Measurements from ENCODE around the gene AACS. TPM values are rescaled to one million over a fixed set of nuclear protein-coding genes. Genes with fewer than 3 reads are reported as not detected.
"Not testable (repeated sequence)": the region's sequence is repeated elsewhere in the genome, so short reads cannot be mapped to it uniquely, and the experiment has no call there.

AACS gene
- total and polyA plus RNA-seq, 2 donors (not counting 1 experiment from before 2014, with no cell fraction given): 6.1 to 20.8 TPM

DNA sequence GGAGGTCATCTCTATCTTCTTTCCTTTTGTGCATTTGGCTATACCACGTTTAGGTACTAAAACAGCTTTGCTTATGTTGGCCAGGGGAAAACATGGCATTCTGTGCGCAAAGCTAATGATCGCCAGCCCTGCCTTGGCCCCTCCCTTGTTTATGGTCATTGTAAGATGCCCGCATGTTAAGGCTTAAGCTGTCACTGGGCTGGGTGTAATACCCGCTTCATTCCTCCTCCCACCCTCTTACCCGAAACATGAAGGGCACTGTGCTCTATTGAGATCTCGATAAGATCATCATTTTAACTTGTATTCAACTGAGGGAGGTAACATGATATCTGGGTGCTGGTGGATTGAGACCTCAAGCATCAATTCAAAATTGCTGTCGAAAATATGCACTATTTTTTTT lies 37.1 kb upstream of the AACS start:
- POLR2A ChIA-PET: no interaction called here
- Histone ChIP-seq H3K9me3 (ENCODE audit: control extremely low read depth in 1 of 3, control insufficient read depth in 2 of 3, insufficient read depth in 1 of 3, low read length in 2 of 3) (peaks cover 0 to 5% (median 2%) of the 10 kb centered on the region in 3 donors), H3K27ac (ENCODE audit: low read length in 2 of 2) (no peak overlapping the region), H3K4me1 (ENCODE audit: control insufficient read depth in 2 of 2, insufficient read depth in 2 of 2, low read length in 2 of 2) (no peaks in the 10 kb centered on the region), H3K4me3 (ENCODE audit: control extremely low read depth in 1 of 5, extremely low read depth in 1 of 5, insufficient read depth in 1 of 5, low read depth in 2 of 5, low read length in 4 of 5) (no peak overlapping the region), H4K20me1 (ENCODE audit: control insufficient read depth, insufficient read depth, low read length, poor library complexity, severe bottlenecking) (no peaks in the 10 kb centered on the region), H3K36me3 (replicated peaks in 1 of 2; ENCODE audit: control extremely low read depth in 1 of 2, control insufficient read depth in 1 of 2, extremely low read depth in 1 of 2, insufficient read depth in 2 of 2, low read length in 1 of 2) (peaks cover 0 to 15% of the 10 kb centered on the region in 2 experiments), H3K9ac (ENCODE audit: low read length) (no peak overlapping the region), H3K27me3 (replicated peaks in 1 of 4; ENCODE audit: control extremely low read depth in 1 of 4, control insufficient read depth in 3 of 4, insufficient read depth in 4 of 4, low read length in 3 of 4) (no peaks in the 10 kb centered on the region), H3K79me2 (ENCODE audit: control insufficient read depth, insufficient read depth, low read length) (no peaks in the 10 kb centered on the region), H3K4me2 (replicated peaks; ENCODE audit: low read depth, low read length, poor library complexity, severe bottlenecking) (no peak overlapping the region), H2AFZ (ENCODE audit: insufficient read depth, low read depth, low read length, poor library complexity, severe bottlenecking) (no peak overlapping the region)
- Mint-ChIP-seq H3K27ac (no peak overlapping the region), H3K9me3 (ENCODE audit: insufficient read depth) (no peaks in the 10 kb centered on the region), H3K4me3 (no peak overlapping the region), H3K4me1 (peaks cover 5% of the 10 kb centered on the region), H3K27me3 (no peaks in the 10 kb centered on the region)
- DNase-seq (no peak), ATAC-seq (ENCODE audit: low read depth) (no peak)
- intact Hi-C loops (cut with micrococcal nuclease): no loop called here
- TF ChIP-seq, protein P1, sequence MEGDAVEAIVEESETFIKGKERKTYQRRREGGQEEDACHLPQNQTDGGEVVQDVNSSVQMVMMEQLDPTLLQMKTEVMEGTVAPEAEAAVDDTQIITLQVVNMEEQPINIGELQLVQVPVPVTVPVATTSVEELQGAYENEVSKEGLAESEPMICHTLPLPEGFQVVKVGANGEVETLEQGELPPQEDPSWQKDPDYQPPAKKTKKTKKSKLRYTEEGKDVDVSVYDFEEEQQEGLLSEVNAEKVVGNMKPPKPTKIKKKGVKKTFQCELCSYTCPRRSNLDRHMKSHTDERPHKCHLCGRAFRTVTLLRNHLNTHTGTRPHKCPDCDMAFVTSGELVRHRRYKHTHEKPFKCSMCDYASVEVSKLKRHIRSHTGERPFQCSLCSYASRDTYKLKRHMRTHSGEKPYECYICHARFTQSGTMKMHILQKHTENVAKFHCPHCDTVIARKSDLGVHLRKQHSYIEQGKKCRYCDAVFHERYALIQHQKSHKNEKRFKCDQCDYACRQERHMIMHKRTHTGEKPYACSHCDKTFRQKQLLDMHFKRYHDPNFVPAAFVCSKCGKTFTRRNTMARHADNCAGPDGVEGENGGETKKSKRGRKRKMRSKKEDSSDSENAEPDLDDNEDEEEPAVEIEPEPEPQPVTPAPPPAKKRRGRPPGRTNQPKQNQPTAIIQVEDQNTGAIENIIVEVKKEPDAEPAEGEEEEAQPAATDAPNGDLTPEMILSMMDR (IDR thresholded peaks at IDR 0.05): no peak
- TF ChIP-seq EZH2 (IDR thresholded peaks at IDR 0.05; ENCODE audit: borderline replicate concordance, insufficient read depth, low read depth, low read length, poor library complexity, severe bottlenecking): no peak
- CTCF ChIA-PET: no interaction called here
- 97% methylated on average over 5 of the region's 8 CpGs for WGBS (ENCODE audit: insufficient coverage)

DNA sequence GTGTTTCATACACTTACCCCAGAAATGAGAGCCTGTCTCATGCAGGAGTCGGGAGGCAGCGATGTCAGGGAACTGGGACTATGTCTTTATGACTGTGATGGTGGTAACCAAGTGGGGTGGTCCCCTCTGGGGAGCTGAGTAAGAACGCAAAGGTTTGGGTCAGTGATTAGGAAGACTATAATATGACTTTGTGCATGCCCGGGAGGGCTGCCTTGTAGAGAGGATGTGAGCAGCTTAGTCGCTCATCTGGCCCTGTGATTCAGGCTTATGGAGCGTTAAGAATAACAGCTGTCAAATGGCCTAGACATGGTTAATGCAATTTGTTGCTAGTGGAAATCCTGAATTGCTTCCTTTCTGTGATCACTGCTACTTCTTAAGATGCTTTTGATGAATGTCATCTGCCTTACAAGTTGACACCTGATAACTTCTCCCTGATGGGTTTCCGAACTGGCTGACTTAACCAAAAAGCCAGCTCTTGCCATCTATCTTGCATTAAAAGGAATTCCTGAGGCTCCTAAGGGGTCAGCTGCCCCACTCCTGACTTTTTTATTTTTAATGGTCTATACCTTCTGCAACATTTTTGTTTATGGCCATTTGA lies 35.4 kb upstream of the AACS start:
- Histone ChIP-seq H3K27me3 (replicated peaks in 1 of 4; ENCODE audit: control extremely low read depth in 1 of 4, control insufficient read depth in 3 of 4, insufficient read depth in 4 of 4, low read length in 3 of 4) (no peaks in the 10 kb centered on the region), H3K9ac (ENCODE audit: low read length) (no peak overlapping the region), H3K36me3 (replicated peaks in 1 of 2; ENCODE audit: control extremely low read depth in 1 of 2, control insufficient read depth in 1 of 2, extremely low read depth in 1 of 2, insufficient read depth in 2 of 2, low read length in 1 of 2) (peaks cover 0 to 10% of the 10 kb centered on the region in 2 experiments), H3K4me3 (ENCODE audit: control extremely low read depth in 1 of 5, extremely low read depth in 1 of 5, insufficient read depth in 1 of 5, low read depth in 2 of 5, low read length in 4 of 5) (no peak overlapping the region), H2AFZ (ENCODE audit: insufficient read depth, low read depth, low read length, poor library complexity, severe bottlenecking) (no peak overlapping the region), H3K79me2 (ENCODE audit: control insufficient read depth, insufficient read depth, low read length) (no peaks in the 10 kb centered on the region), H3K27ac (ENCODE audit: low read length in 2 of 2) (no peak overlapping the region), H3K4me2 (replicated peaks; ENCODE audit: low read depth, low read length, poor library complexity, severe bottlenecking) (no peak overlapping the region), H3K4me1 (ENCODE audit: control insufficient read depth in 2 of 2, insufficient read depth in 2 of 2, low read length in 2 of 2) (no peaks in the 10 kb centered on the region), H4K20me1 (ENCODE audit: control insufficient read depth, insufficient read depth, low read length, poor library complexity, severe bottlenecking) (no peaks in the 10 kb centered on the region), H3K9me3 (ENCODE audit: control extremely low read depth in 1 of 3, control insufficient read depth in 2 of 3, insufficient read depth in 1 of 3, low read length in 2 of 3) (peaks cover 0 to 5% (median 2%) of the 10 kb centered on the region in 3 donors)
- 82% methylated on average over 6 of the region's 7 CpGs for WGBS (ENCODE audit: insufficient coverage)
- Mint-ChIP-seq H3K27me3 (no peaks in the 10 kb centered on the region), H3K27ac (no peak overlapping the region), H3K4me3 (no peak overlapping the region), H3K9me3 (ENCODE audit: insufficient read depth) (peaks cover under 1% of the 10 kb centered on the region), H3K4me1 (peaks cover 5% of the 10 kb centered on the region)
- intact Hi-C loops (cut with micrococcal nuclease): no loop called here
- ChIA-PET CTCF (no interaction called here), POLR2A (no interaction called here)
- TF ChIP-seq EZH2 (IDR thresholded peaks at IDR 0.05; ENCODE audit: borderline replicate concordance, insufficient read depth, low read depth, low read length, poor library complexity, severe bottlenecking): no peak
- TF ChIP-seq, protein P1 (IDR thresholded peaks at IDR 0.05): no peak
- no peak for ATAC-seq (ENCODE audit: low read depth)
- DNase-seq: no peak

DNA sequence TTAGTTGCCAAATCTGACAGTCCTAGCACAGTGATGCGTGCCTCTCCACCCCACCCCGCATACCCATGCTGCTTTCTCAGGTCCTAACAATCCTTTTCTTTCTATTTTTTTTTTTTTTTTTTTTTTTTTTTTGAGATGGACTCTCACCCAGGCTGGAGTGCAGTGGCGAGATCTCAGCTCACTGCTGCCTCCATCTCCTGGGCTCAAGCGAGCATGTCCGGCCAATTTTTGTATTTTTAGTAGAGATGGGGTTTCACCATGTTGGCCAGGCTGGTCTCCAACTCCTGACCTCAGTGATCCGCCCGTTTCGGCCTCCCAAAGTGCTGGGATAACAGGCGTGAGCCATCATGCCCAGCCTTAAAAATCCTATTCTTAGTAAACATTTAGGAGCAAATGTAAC lies 33.8 kb upstream of the AACS start:
- POLR2A ChIA-PET; DNase-seq; intact Hi-C loops (cut with micrococcal nuclease): not testable (repeated sequence)

More for the DNA sequence above, 33.8 kb upstream of the AACS start:
- CTCF ChIA-PET; H3K4me3 Mint-ChIP-seq; H3K27me3 Mint-ChIP-seq; H3K9me3 ChIP-seq (ENCODE audit: control extremely low read depth in 1 of 3, control insufficient read depth in 2 of 3, insufficient read depth in 1 of 3, low read length in 2 of 3); H3K27ac ChIP-seq (ENCODE audit: low read length in 2 of 2); H3K27ac Mint-ChIP-seq; H4K20me1 ChIP-seq (ENCODE audit: control insufficient read depth, insufficient read depth, low read length, poor library complexity, severe bottlenecking); H3K4me1 ChIP-seq (ENCODE audit: control insufficient read depth in 2 of 2, insufficient read depth in 2 of 2, low read length in 2 of 2); H3K36me3 ChIP-seq (replicated peaks in 1 of 2; ENCODE audit: control extremely low read depth in 1 of 2, control insufficient read depth in 1 of 2, extremely low read depth in 1 of 2, insufficient read depth in 2 of 2, low read length in 1 of 2); H3K79me2 ChIP-seq (ENCODE audit: control insufficient read depth, insufficient read depth, low read length); H3K4me2 ChIP-seq (replicated peaks; ENCODE audit: low read depth, low read length, poor library complexity, severe bottlenecking); H3K9ac ChIP-seq (ENCODE audit: low read length); H3K4me1 Mint-ChIP-seq; ATAC-seq (ENCODE audit: low read depth); H2AFZ ChIP-seq (ENCODE audit: insufficient read depth, low read depth, low read length, poor library complexity, severe bottlenecking); H3K27me3 ChIP-seq (replicated peaks in 1 of 4; ENCODE audit: control extremely low read depth in 1 of 4, control insufficient read depth in 3 of 4, insufficient read depth in 4 of 4, low read length in 3 of 4); H3K9me3 Mint-ChIP-seq (ENCODE audit: insufficient read depth); H3K4me3 ChIP-seq (ENCODE audit: control extremely low read depth in 1 of 5, extremely low read depth in 1 of 5, insufficient read depth in 1 of 5, low read depth in 2 of 5, low read length in 4 of 5): not testable (repeated sequence)
- WGBS (ENCODE audit: insufficient coverage): 100% methylated on average over 2 of the region's 9 CpGs
